Liver (tissue), 3 donors: ENCODE measurements around the gene CFAP61.

Experiments used
- CTCF ChIP-seq: fragments of 150-350 bp; IDR thresholded peaks from 2 replicates; pipeline ENCODE4 v1.5.1; 2017; ENCODE audit warnings: improper control_type of control experiment, low read depth, low read length; ENCODE audit not compliant: missing input control
- EGR1 ChIP-seq, 2 donors: IDR thresholded peaks; 2 replicates each; pipeline ENCODE4 v1.6.1; 2016 to 2018; ENCODE audit warnings: antibody characterized with exemption in 2 of 2, low read depth in 2 of 2
- FOXA1 ChIP-seq: IDR thresholded peaks from 2 replicates; pipeline ENCODE4 v1.6.1; 2016; ENCODE audit warnings: antibody characterized with exemption
- JUND ChIP-seq, 2 donors: IDR thresholded peaks; 2 replicates each; pipeline ENCODE4 v1.6.1; 2016; ENCODE audit warnings: antibody characterized with exemption in 2 of 2
- MAX ChIP-seq: IDR thresholded peaks from 2 replicates; pipeline ENCODE4 v1.6.1; 2016; ENCODE audit warnings: antibody characterized with exemption
- NR2F2 ChIP-seq: IDR thresholded peaks from 2 replicates; pipeline ENCODE4 v1.6.1; 2016; ENCODE audit warnings: antibody characterized with exemption
- RAD21 ChIP-seq, 2 donors: IDR thresholded peaks; 2 replicates each; pipeline ENCODE4 v1.6.1; 2016; ENCODE audit warnings: antibody characterized with exemption in 2 of 2, mild to moderate bottlenecking in 2 of 2
- RXRA ChIP-seq, 2 donors: IDR thresholded peaks; 2 replicates each; pipeline ENCODE4 v1.6.1; 2017 to 2018; ENCODE audit warnings: antibody characterized with exemption in 2 of 2, mild to moderate bottlenecking in 1 of 2
- SP1 ChIP-seq: IDR thresholded peaks from 2 replicates; pipeline ENCODE4 v1.6.1; 2018; ENCODE audit warnings: antibody characterized with exemption, mild to moderate bottlenecking
- YY1 ChIP-seq: IDR thresholded peaks from 2 replicates; pipeline ENCODE4 v1.6.1; 2016; ENCODE audit warnings: antibody characterized with exemption, mild to moderate bottlenecking
- TF ChIP-seq, protein P1 (sequence below): IDR thresholded peaks from 2 replicates; pipeline ENCODE4 v1.6.1; 2016; ENCODE audit warnings: antibody characterized with exemption, mild to moderate bottlenecking
- TF ChIP-seq, protein P2 (sequence below): IDR thresholded peaks from 2 replicates; pipeline ENCODE4 v1.6.1; 2016; ENCODE audit warnings: antibody characterized with exemption
- donor health status: healthy.
- donor health status: healthy.

- TF ChIP-seq CTCF (no peak), FOXA1 (peak; percentile 94), EGR1 (IDR thresholded peaks at IDR 0.05; ENCODE audit: low read depth in 2 of 2) (peak in 1 of 2 donors; percentile 56), NR2F2 (peak; percentile 17), RAD21 (IDR thresholded peaks at IDR 0.05) (peak; percentile 22 to 42), JUND (IDR thresholded peaks at IDR 0.05) (peak; percentile 89 to 95), YY1 (peak; percentile 79), MAX (peak; percentile 90), SP1 (peak; percentile 86), RXRA (IDR thresholded peaks at IDR 0.05) (peak; percentile 65 to 80)
- TF ChIP-seq, protein P1, sequence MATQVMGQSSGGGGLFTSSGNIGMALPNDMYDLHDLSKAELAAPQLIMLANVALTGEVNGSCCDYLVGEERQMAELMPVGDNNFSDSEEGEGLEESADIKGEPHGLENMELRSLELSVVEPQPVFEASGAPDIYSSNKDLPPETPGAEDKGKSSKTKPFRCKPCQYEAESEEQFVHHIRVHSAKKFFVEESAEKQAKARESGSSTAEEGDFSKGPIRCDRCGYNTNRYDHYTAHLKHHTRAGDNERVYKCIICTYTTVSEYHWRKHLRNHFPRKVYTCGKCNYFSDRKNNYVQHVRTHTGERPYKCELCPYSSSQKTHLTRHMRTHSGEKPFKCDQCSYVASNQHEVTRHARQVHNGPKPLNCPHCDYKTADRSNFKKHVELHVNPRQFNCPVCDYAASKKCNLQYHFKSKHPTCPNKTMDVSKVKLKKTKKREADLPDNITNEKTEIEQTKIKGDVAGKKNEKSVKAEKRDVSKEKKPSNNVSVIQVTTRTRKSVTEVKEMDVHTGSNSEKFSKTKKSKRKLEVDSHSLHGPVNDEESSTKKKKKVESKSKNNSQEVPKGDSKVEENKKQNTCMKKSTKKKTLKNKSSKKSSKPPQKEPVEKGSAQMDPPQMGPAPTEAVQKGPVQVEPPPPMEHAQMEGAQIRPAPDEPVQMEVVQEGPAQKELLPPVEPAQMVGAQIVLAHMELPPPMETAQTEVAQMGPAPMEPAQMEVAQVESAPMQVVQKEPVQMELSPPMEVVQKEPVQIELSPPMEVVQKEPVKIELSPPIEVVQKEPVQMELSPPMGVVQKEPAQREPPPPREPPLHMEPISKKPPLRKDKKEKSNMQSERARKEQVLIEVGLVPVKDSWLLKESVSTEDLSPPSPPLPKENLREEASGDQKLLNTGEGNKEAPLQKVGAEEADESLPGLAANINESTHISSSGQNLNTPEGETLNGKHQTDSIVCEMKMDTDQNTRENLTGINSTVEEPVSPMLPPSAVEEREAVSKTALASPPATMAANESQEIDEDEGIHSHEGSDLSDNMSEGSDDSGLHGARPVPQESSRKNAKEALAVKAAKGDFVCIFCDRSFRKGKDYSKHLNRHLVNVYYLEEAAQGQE = peak; percentile 42
- TF ChIP-seq, protein P2, sequence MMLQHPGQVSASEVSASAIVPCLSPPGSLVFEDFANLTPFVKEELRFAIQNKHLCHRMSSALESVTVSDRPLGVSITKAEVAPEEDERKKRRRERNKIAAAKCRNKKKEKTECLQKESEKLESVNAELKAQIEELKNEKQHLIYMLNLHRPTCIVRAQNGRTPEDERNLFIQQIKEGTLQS = peak; percentile 51
These were observed 41.5 kb upstream of the CFAP61 start for GRCh38 chr20:20010639-20011500.
